ENCODE data around the gene CORO2A. TPM values are rescaled to one million over a fixed set of nuclear protein-coding genes. Genes with fewer than 3 reads are reported as not detected.
"Not testable (repeated sequence)": the region's sequence is repeated elsewhere in the genome, so short reads cannot be mapped to it uniquely, and the experiment has no call there.

CORO2A gene
- total and polyA plus RNA-seq, 2 of the 4 experiments (the other 2 are of a cell fraction): 1.9 to 2.2 TPM

- no peak overlapping the region for H3K4me2 ChIP-seq (ENCODE audit: low read depth, low read length)
- BruUV-seq (replicated peaks): no TSS peak
- intact Hi-C loops (cut with micrococcal nuclease): no loop called here
- no peak overlapping the region for H2BK15ac ChIP-seq (ENCODE audit: low read depth, low read length)
- H4K91ac ChIP-seq (ENCODE audit: insufficient read depth, low read depth, low read length): no peak overlapping the region
- peaks cover 21 to 58% of the 10 kb centered on the region in 2 experiments for H3K79me1 ChIP-seq (ENCODE audit: low read depth in 1 of 2, low read length in 2 of 2)
- H3K36me3 ChIP-seq (ENCODE audit: control insufficient read depth, insufficient read depth, low read length): peaks cover 31% of the 10 kb centered on the region
- H3K27ac ChIP-seq (ENCODE audit: insufficient read depth, low read length): no peak overlapping the region
- H3K9me1 ChIP-seq (ENCODE audit: insufficient read depth, low read length): peaks cover 13% of the 10 kb centered on the region
- H3K18ac ChIP-seq (ENCODE audit: low read depth, low read length): no peak overlapping the region
- dilution Hi-C loops (cut with HindIII; ENCODE audit: low sequenced_read_pairs, unreplicated experiment): no loop called here
- DNase-seq (no peak), ATAC-seq (ENCODE audit: low read depth) (no peak)
- no peak overlapping the region for H4K8ac ChIP-seq (ENCODE audit: low read depth in 2 of 2, low read length in 2 of 2)
- no peak overlapping the region for H2BK20ac ChIP-seq (ENCODE audit: low read depth, low read length)
- WGBS, 2 experiments (ENCODE audit: extremely low coverage in 2 of 2, insufficient read length in 1 of 2): 83% methylated on average over 1 of the region's 5 CpGs; no CpG with 5 or more reads in 1 of the 2 experiments
- no peaks in the 10 kb centered on the region for H3K27me3 ChIP-seq (ENCODE audit: control insufficient read depth, insufficient read depth, low read length)
- H2AK9ac ChIP-seq (replicated peaks; ENCODE audit: low read depth, low read length, poor library complexity): no peak overlapping the region
- CTCF ChIA-PET: no interaction called here
- no peak overlapping the region for H2AFZ ChIP-seq (replicated peaks; ENCODE audit: low read length, poor library complexity)
- no peak overlapping the region for H4K5ac ChIP-seq (ENCODE audit: low read depth, low read length)
- H3K9ac ChIP-seq (ENCODE audit: low read depth, low read length): no peak overlapping the region
- no peak overlapping the region for H3K14ac ChIP-seq (replicated peaks; ENCODE audit: low read depth, low read length)
- POLR2A ChIA-PET (ENCODE audit: unreplicated experiment): no interaction called here
- H3K9me3 ChIP-seq (ENCODE audit: control insufficient read depth, insufficient read depth, low read length): no peaks in the 10 kb centered on the region
- H2AK5ac ChIP-seq (ENCODE audit: low read depth, low read length): no peak overlapping the region
- no peak overlapping the region for H2BK120ac ChIP-seq (ENCODE audit: low read depth, low read length)
- H3K23ac ChIP-seq (ENCODE audit: low read depth, low read length): no peak overlapping the region
- no peak overlapping the region for H3K4ac ChIP-seq (ENCODE audit: low read depth, low read length)
- TF ChIP-seq MAFK (IDR thresholded peaks at IDR 0.05; ENCODE audit: low read depth, low read length) (peak; percentile 24; the same call in 1 of the 2 replicates), BHLHE40 (IDR thresholded peaks at IDR 0.05; ENCODE audit: low read depth, low read length) (no peak), ELK1 (IDR thresholded peaks at IDR 0.05; ENCODE audit: borderline replicate concordance, low read depth, low read length) (no peak), CEBPB (IDR thresholded peaks at IDR 0.05; ENCODE audit: low read depth, low read length) (no peak)
- H2BK5ac ChIP-seq (ENCODE audit: low read depth, low read length, poor library complexity, severe bottlenecking): no peak overlapping the region
- H3K4me1 ChIP-seq (ENCODE audit: control insufficient read depth, insufficient read depth, low read length): peaks cover 23% of the 10 kb centered on the region
- in situ Hi-C loops (cut with MboI; ENCODE audit: low sequenced_read_pairs): no loop called here
- no peak overlapping the region for H3K56ac ChIP-seq (ENCODE audit: extremely low read depth, insufficient read depth, low read length)
- peaks cover 19% of the 10 kb centered on the region for H4K20me1 ChIP-seq (ENCODE audit: insufficient read depth, low read length)
- no peak overlapping the region for H3K4me3 ChIP-seq (ENCODE audit: insufficient read depth, low read depth, low read length)
These were observed 113.5 kb downstream of the CORO2A start for GRCh38 chr9:98078895-98079294.

- intact Hi-C loops (cut with micrococcal nuclease): not testable (repeated sequence)
These were observed 115.9 kb downstream of the CORO2A start for GRCh38 chr9:98076514-98076890.

More at GRCh38 chr9:98076514-98076890, 115.9 kb downstream of the CORO2A start:
- H3K4me2 ChIP-seq (ENCODE audit: low read depth, low read length); POLR2A ChIA-PET (ENCODE audit: unreplicated experiment); H3K27me3 ChIP-seq (ENCODE audit: control insufficient read depth, insufficient read depth, low read length); H2BK20ac ChIP-seq (ENCODE audit: low read depth, low read length); H2BK15ac ChIP-seq (ENCODE audit: low read depth, low read length); H2AFZ ChIP-seq (replicated peaks; ENCODE audit: low read length, poor library complexity); H3K9me3 ChIP-seq (ENCODE audit: control insufficient read depth, insufficient read depth, low read length); H3K56ac ChIP-seq (ENCODE audit: extremely low read depth, insufficient read depth, low read length); H2BK120ac ChIP-seq (ENCODE audit: low read depth, low read length); H3K4ac ChIP-seq (ENCODE audit: low read depth, low read length); H2AK5ac ChIP-seq (ENCODE audit: low read depth, low read length); H3K23ac ChIP-seq (ENCODE audit: low read depth, low read length); H3K4me3 ChIP-seq (ENCODE audit: insufficient read depth, low read depth, low read length); H4K8ac ChIP-seq (ENCODE audit: low read depth in 2 of 2, low read length in 2 of 2); H4K91ac ChIP-seq (ENCODE audit: insufficient read depth, low read depth, low read length); dilution Hi-C loops (cut with HindIII; ENCODE audit: low sequenced_read_pairs, unreplicated experiment); H3K27ac ChIP-seq (ENCODE audit: insufficient read depth, low read length); ATAC-seq (ENCODE audit: low read depth); H3K9ac ChIP-seq (ENCODE audit: low read depth, low read length); BruUV-seq (replicated peaks); in situ Hi-C loops (cut with MboI; ENCODE audit: low sequenced_read_pairs); H4K5ac ChIP-seq (ENCODE audit: low read depth, low read length); H2AK9ac ChIP-seq (replicated peaks; ENCODE audit: low read depth, low read length, poor library complexity); DNase-seq; H3K18ac ChIP-seq (ENCODE audit: low read depth, low read length); H2BK5ac ChIP-seq (ENCODE audit: low read depth, low read length, poor library complexity, severe bottlenecking); H3K14ac ChIP-seq (replicated peaks; ENCODE audit: low read depth, low read length): not testable (repeated sequence)
- H3K4me1 ChIP-seq (ENCODE audit: control insufficient read depth, insufficient read depth, low read length): peaks cover 15% of the 10 kb centered on the region
- H3K36me3 ChIP-seq (ENCODE audit: control insufficient read depth, insufficient read depth, low read length): peaks cover 29% of the 10 kb centered on the region
- peaks cover 16 to 69% of the 10 kb centered on the region in 2 experiments for H3K79me1 ChIP-seq (ENCODE audit: low read depth in 1 of 2, low read length in 2 of 2)
- H3K9me1 ChIP-seq (ENCODE audit: insufficient read depth, low read length): peaks cover 12% of the 10 kb centered on the region
- H4K20me1 ChIP-seq (ENCODE audit: insufficient read depth, low read length): peaks cover 25% of the 10 kb centered on the region
- CTCF ChIA-PET: interaction anchor here (0.6 kb wide), 1 partner anchor 408 kb away, joined by 3 read pairs; no protein-coding TSS in a partner anchor
- WGBS, 2 experiments (ENCODE audit: extremely low coverage in 2 of 2, insufficient read length in 1 of 2): 80% methylated on average over 2 of the region's 8 CpGs; no CpG with 5 or more reads in 1 of the 2 experiments

Measured in IMR-90 (cell line).